DOHH2 (cell line): ENCODE results near the gene PPP6C.

Source experiments
- H3F3A ChIP-seq: fragments of 200-600 bp; sonication (generic), shearing (Covaris generic); 2 replicates; pipeline ENCODE4 v1.6.0; 2016; ENCODE audit warnings: antibody characterized with exemption, mild to moderate bottlenecking; ENCODE audit not compliant: control insufficient read depth, insufficient read depth
- H3K27ac ChIP-seq: fragments of 200-600 bp; sonication (generic); 2 replicates; pipeline ENCODE4 v1.5.1; 2014; ENCODE audit warnings: low read depth, mild to moderate bottlenecking, low read length, moderate library complexity
- H3K27me3 ChIP-seq: fragments of 200-600 bp; sonication (generic); 2 replicates; pipeline ENCODE4 v1.6.1; 2014; ENCODE audit warnings: mild to moderate bottlenecking, low read length, mixed read lengths; ENCODE audit not compliant: control insufficient read depth
- H3K36me3 ChIP-seq: fragments of 200-600 bp; sonication (generic); 2 replicates; pipeline ENCODE4 v1.6.1; 2014; ENCODE audit warnings: mild to moderate bottlenecking, low read length, moderate library complexity, mixed read lengths; ENCODE audit not compliant: control insufficient read depth
- H3K4me1 ChIP-seq: fragments of 200-600 bp; sonication (generic); 2 replicates; pipeline ENCODE4 v1.6.1; 2014; ENCODE audit warnings: mild to moderate bottlenecking, low read length, mixed read lengths; ENCODE audit not compliant: control insufficient read depth
- H3K4me2 ChIP-seq: fragments of 200-600 bp; sonication (generic); 2 replicates; pipeline ENCODE4 v1.6.0; 2014; ENCODE audit warnings: mild to moderate bottlenecking, low read length, moderate library complexity
- H3K4me3 ChIP-seq: fragments of 200-600 bp; sonication (generic); 2 replicates; pipeline ENCODE4 v1.5.1; 2014; ENCODE audit warnings: mild to moderate bottlenecking, low read length, mixed read lengths
- H3K79me2 ChIP-seq: fragments of 200-600 bp; sonication (generic); 2 replicates; pipeline ENCODE4 v1.6.1; 2014; ENCODE audit warnings: mild to moderate bottlenecking, low read length, mixed read lengths; ENCODE audit not compliant: control insufficient read depth
- H3K9me2 ChIP-seq: fragments of 200-600 bp; sonication (generic); replicated peaks from 2 replicates; pipeline ENCODE4 v1.6.1; 2014; ENCODE audit warnings: mild to moderate bottlenecking, low read length, mixed read lengths; ENCODE audit not compliant: control insufficient read depth
- H3K9me3 ChIP-seq: fragments of 200-600 bp; sonication (generic); 2 replicates; pipeline ENCODE4 v1.6.1; 2014; ENCODE audit warnings: antibody characterized with exemption, low read length, mixed read lengths; ENCODE audit not compliant: control insufficient read depth, insufficient read depth
- H4K20me1 ChIP-seq: fragments of 200-600 bp; sonication (generic); 2 replicates; pipeline ENCODE4 v1.6.0; 2014; ENCODE audit warnings: low read depth, mild to moderate bottlenecking, antibody characterized with exemption, low read length, moderate library complexity; ENCODE audit not compliant: control insufficient read depth, insufficient read depth
- EZH2phosphoT487 ChIP-seq: fragments of 200-600 bp; sonication (generic); IDR thresholded peaks from 2 replicates; pipeline ENCODE4 v1.6.1; 2017; ENCODE audit warnings: borderline replicate concordance, mild to moderate bottlenecking, antibody characterized with exemption, low read length, moderate library complexity, mixed read lengths
- TF ChIP-seq, protein P1 (sequence below): fragments of 200-600 bp; sonication (generic); IDR thresholded peaks from one replicate; pipeline ENCODE4 v1.5.1; 2014; ENCODE audit warnings: antibody characterized with exemption, mild to moderate bottlenecking, low read depth, low read length; ENCODE audit not compliant: poor library complexity, severe bottlenecking

Gene PPP6C

DNA sequence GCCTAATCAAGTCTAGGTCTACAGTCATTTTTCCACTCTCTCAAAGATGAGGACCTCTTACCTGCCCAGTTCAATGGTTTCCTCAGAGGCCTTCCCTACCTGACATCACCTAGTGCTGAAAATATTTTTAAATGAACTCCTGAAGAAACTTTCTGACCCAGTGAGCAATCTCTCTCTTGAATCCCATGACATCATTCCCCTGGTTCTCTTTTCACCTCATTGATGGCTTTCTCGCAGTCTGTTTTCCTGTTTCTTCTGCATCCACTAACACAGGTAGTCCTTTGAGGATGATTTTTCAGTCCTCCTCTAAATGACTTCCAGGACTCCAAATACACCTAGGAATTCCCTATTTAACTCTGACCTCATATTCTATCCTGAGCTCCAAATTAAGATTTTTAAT is 86.6 kb downstream of the PPP6C start:
- Histone ChIP-seq H3K79me2 (no peaks in the 10 kb centered on the region), H4K20me1 (no peaks in the 10 kb centered on the region), H3K27ac (no peak overlapping the region), H3K4me3 (no peak overlapping the region), H3K27me3 (no peaks in the 10 kb centered on the region), H3K4me2 (no peak overlapping the region), H3K9me3 (no peaks in the 10 kb centered on the region), H3K36me3 (no peaks in the 10 kb centered on the region), H3F3A (no peaks in the 10 kb centered on the region), H3K4me1 (no peaks in the 10 kb centered on the region), H3K9me2 (no peaks in the 10 kb centered on the region)
- TF ChIP-seq EZH2phosphoT487, result no peak
- TF ChIP-seq, protein P1, sequence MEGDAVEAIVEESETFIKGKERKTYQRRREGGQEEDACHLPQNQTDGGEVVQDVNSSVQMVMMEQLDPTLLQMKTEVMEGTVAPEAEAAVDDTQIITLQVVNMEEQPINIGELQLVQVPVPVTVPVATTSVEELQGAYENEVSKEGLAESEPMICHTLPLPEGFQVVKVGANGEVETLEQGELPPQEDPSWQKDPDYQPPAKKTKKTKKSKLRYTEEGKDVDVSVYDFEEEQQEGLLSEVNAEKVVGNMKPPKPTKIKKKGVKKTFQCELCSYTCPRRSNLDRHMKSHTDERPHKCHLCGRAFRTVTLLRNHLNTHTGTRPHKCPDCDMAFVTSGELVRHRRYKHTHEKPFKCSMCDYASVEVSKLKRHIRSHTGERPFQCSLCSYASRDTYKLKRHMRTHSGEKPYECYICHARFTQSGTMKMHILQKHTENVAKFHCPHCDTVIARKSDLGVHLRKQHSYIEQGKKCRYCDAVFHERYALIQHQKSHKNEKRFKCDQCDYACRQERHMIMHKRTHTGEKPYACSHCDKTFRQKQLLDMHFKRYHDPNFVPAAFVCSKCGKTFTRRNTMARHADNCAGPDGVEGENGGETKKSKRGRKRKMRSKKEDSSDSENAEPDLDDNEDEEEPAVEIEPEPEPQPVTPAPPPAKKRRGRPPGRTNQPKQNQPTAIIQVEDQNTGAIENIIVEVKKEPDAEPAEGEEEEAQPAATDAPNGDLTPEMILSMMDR, result no peak

DNA sequence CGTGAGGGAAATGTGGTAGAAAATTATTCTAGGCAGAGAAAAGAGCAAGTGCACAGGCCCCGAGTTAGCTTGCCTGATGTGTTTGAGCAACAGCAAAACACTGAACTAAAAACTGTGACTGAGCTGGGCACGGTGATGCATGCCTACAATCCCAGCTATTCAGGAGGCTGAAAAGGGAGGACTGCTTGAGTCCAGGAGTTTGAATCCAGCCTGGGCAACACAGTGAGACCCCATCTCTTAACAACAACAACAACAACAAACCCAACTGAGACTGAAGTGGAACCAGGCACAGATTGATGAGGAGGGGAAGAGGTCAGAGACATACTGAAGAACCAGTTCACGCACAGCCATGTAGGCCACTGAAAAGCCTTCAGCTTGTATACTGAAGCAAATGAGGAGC is 88.8 kb downstream of the PPP6C start:
- H3K27ac ChIP-seq, result no peak overlapping the region
- H3F3A ChIP-seq, result no peaks in the 10 kb centered on the region
- no peaks in the 10 kb centered on the region for H3K36me3 ChIP-seq
- H3K4me1 ChIP-seq, result no peaks in the 10 kb centered on the region
- TF ChIP-seq EZH2phosphoT487, result no peak
- TF ChIP-seq, protein P1, result no peak
- no peaks in the 10 kb centered on the region; the same call in 1 of the 2 replicates for H3K9me3 ChIP-seq
- no peaks in the 10 kb centered on the region for H3K27me3 ChIP-seq
- no peaks in the 10 kb centered on the region for H3K79me2 ChIP-seq
- H4K20me1 ChIP-seq, result no peaks in the 10 kb centered on the region
- H3K4me2 ChIP-seq, result no peak overlapping the region
- no peaks in the 10 kb centered on the region for H3K9me2 ChIP-seq
- no peak overlapping the region for H3K4me3 ChIP-seq

DNA sequence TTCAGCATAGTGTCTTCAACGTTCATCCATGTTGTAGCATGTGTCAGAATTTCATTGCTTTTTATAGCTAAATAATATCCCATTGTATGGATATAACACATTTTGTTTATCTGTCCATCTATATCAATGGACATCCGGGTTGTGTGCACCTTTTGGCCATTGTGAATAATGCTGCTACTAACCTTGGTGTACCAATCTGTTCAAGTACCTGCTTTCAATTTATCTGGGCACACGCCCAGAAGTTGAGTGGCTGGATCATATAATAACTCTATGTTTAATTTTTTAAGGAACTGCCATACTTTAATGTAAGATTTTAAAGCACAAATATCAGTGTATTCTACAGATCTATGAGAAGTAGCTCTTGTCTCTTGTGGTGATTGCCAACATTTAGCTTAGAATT is 89.8 kb downstream of the PPP6C start:
- Histone ChIP-seq H3K36me3 (no peaks in the 10 kb centered on the region), H4K20me1 (no peaks in the 10 kb centered on the region), H3K27me3 (no peaks in the 10 kb centered on the region), H3K9me2 (no peaks in the 10 kb centered on the region), H3K79me2 (no peaks in the 10 kb centered on the region), H3K4me1 (no peaks in the 10 kb centered on the region), H3K27ac (no peak overlapping the region), H3K4me3 (no peak overlapping the region), H3K9me3 (no peaks in the 10 kb centered on the region; the same call in 1 of the 2 replicates), H3K4me2 (no peak overlapping the region), H3F3A (no peaks in the 10 kb centered on the region)
- TF ChIP-seq, protein P1, result no peak
- TF ChIP-seq EZH2phosphoT487, result no peak
